Smooth muscle cell (in vitro differentiated cells): ENCODE data around the gene THAP5. TPM values are rescaled to one million over a fixed set of nuclear protein-coding genes. Genes with fewer than 3 reads are reported as not detected.
"Not testable (repeated sequence)": the region's sequence is repeated elsewhere in the genome, so short reads cannot be mapped to it uniquely, and the experiment has no call there.

Source experiments
- DNase-seq: peaks from one replicate; lab custom pipeline; 2025; ENCODE audit not compliant: unreplicated experiment; lab: John Stamatoyannopoulos, UW
- H2AFZ ChIP-seq: fragments of 200-600 bp; sonication (generic); 2 replicates; pipeline ENCODE4 v1.6.0; 2016; ENCODE audit warnings: antibody characterized with exemption, low read depth, mild to moderate bottlenecking
- H3F3A ChIP-seq: fragments of 200-600 bp; sonication (generic); 2 replicates; pipeline ENCODE4 v1.6.0; 2017; ENCODE audit warnings: antibody characterized with exemption, low read depth
- H3K27ac ChIP-seq: fragments of 200-600 bp; sonication (generic); 2 replicates; pipeline ENCODE4 v1.5.1; 2016; ENCODE audit warnings: low read depth, mild to moderate bottlenecking
- H3K27me3 ChIP-seq: fragments of 200-600 bp; sonication (generic); 2 replicates; pipeline ENCODE4 v1.6.1; 2016; ENCODE audit warnings: low read depth, mild to moderate bottlenecking
- H3K36me3 ChIP-seq: fragments of 200-600 bp; sonication (generic); 2 replicates; pipeline ENCODE4 v1.5.1; 2016; ENCODE audit warnings: low read depth
- H3K4me1 ChIP-seq: fragments of 200-600 bp; sonication (generic); 2 replicates; pipeline ENCODE4 v1.5.1; 2016; ENCODE audit warnings: low read depth
- H3K4me2 ChIP-seq: fragments of 200-600 bp; sonication (generic); 2 replicates; pipeline ENCODE4 v1.6.0; 2016; ENCODE audit warnings: mild to moderate bottlenecking
- H3K4me3 ChIP-seq: fragments of 200-600 bp; sonication (generic); 2 replicates; pipeline ENCODE4 v1.5.1; 2016; ENCODE audit warnings: mild to moderate bottlenecking
- H3K79me2 ChIP-seq: fragments of 200-600 bp; sonication (generic); 2 replicates; pipeline ENCODE4 v1.6.0; 2016; ENCODE audit warnings: low read depth, mild to moderate bottlenecking
- H3K9ac ChIP-seq: fragments of 200-600 bp; sonication (generic); 2 replicates; pipeline ENCODE4 v1.6.0; 2016; ENCODE audit warnings: low read depth
- H3K9me3 ChIP-seq: fragments of 200-600 bp; sonication (generic); replicated peaks from 2 replicates; pipeline ENCODE4 v1.5.1; 2016; ENCODE audit warnings: low read depth
- H4K20me1 ChIP-seq: fragments of 200-600 bp; sonication (generic); 2 replicates; pipeline ENCODE4 v1.6.0; 2016; ENCODE audit warnings: low read depth
- WGBS: methylation state at CpG from one replicate; pipeline ENCODE4 v1.1.7; 2016; ENCODE audit warnings: low lambda C conversion rate; 5-methylcytosine and 5-hydroxymethylcytosine counted together
- polyA plus RNA-seq: library from polyadenylated mRNA; unstranded; fragments of >200 nt; fragmentation: Nextera tagmentation; extraction: Ambion mirVana; gene quantifications from 2 replicates; pipeline ENCODE4 v1.2.1, GENCODE V29; 2016
- total RNA-seq: library from RNA; depleted of rRNA; stranded (reverse); fragments of >200 nt; gene quantifications from 2 replicates; pipeline ENCODE4 v1.2.3, GENCODE V29; 2014
- TF ChIP-seq, protein P1 (sequence below): fragments of 200-600 bp; sonication (generic); IDR thresholded peaks from 2 replicates; pipeline ENCODE4 v1.5.1; 2017; ENCODE audit warnings: borderline replicate concordance, mild to moderate bottlenecking, antibody characterized with exemption; ENCODE audit not compliant: insufficient read depth, poor library complexity, severe bottlenecking

The THAP5 gene
- total and polyA plus RNA-seq, 2 experiments from 2014 or later = 9.4 to 45.0 TPM

DNA sequence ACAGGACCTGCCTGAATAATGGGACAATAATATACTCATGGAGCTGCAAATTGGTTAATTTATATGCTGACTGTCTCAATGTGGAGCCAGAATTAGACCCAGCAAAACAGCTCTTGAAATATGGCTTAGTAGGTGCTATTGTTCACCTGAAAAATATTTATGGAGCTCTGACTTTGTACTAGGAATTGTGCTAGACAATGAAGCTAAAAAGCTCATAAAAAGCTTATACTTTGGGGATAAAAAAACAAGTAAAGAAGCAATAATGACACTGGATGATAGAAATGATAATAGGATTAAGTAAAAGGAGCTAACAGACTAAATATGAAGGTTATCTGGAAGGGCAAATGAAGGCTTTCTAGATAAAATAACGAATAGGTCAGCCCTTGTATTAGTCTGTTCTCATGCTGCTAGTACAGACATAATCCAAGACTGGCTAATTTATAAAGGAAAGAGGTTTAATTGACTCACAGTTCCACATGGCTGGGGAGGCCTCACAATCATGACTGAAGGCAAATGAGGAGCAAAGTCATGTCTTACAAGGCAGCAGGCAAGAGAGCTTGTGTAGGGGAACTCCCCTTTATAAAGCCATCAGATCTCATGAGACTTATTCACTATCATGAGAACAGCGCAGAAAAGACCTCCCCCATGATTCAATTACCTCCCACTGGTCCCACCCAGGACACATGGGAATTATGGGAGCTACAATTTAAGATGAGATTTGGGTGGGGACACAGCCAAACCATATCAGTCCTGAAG lies 21.2 kb downstream of the THAP5 start:
- not testable (repeated sequence) for H3K9ac ChIP-seq, H3K4me2 ChIP-seq
- 96% methylated on average over 2 of the region's 2 CpGs for whole genome bisulfite sequencing

DNA sequence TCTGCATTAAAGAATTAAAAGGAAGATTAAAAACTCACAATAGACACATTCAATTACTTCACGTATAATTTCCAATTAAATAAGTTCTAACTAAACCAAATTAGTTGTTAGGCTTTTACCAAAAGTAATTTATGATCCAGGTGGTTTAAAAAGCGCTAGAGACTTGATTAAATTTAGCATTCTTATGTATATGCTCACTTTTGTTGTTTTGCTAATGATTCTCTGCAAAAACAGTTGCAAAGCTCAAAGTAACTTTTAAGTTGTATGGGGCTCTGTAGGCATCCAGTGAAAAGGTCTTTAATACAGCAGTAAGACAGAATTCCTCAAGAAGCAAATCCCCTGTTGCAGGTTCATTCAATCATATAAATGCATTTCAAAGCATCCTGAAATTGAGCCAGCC lies 28.0 kb downstream of the THAP5 start:
- H4K20me1 ChIP-seq = no peaks in the 10 kb centered on the region
- peaks cover 6% of the 10 kb centered on the region for H3K4me1 ChIP-seq
- no peak overlapping the region for H3K9ac ChIP-seq
- H3K27ac ChIP-seq = no peak overlapping the region
- H3K4me2 ChIP-seq = no peak overlapping the region
- no peak overlapping the region for H3K4me3 ChIP-seq
- WGBS = 56% methylated on average over 2 of the region's 2 CpGs
- no peak for DNase-seq
- H3F3A ChIP-seq = no peaks in the 10 kb centered on the region
- no peak overlapping the region for H2AFZ ChIP-seq
- H3K36me3 ChIP-seq = no peaks in the 10 kb centered on the region
- no peaks in the 10 kb centered on the region for H3K79me2 ChIP-seq
- no peaks in the 10 kb centered on the region for H3K27me3 ChIP-seq
- H3K9me3 ChIP-seq = no peaks in the 10 kb centered on the region
- TF ChIP-seq, protein P1, sequence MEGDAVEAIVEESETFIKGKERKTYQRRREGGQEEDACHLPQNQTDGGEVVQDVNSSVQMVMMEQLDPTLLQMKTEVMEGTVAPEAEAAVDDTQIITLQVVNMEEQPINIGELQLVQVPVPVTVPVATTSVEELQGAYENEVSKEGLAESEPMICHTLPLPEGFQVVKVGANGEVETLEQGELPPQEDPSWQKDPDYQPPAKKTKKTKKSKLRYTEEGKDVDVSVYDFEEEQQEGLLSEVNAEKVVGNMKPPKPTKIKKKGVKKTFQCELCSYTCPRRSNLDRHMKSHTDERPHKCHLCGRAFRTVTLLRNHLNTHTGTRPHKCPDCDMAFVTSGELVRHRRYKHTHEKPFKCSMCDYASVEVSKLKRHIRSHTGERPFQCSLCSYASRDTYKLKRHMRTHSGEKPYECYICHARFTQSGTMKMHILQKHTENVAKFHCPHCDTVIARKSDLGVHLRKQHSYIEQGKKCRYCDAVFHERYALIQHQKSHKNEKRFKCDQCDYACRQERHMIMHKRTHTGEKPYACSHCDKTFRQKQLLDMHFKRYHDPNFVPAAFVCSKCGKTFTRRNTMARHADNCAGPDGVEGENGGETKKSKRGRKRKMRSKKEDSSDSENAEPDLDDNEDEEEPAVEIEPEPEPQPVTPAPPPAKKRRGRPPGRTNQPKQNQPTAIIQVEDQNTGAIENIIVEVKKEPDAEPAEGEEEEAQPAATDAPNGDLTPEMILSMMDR = no peak

More for the DNA sequence above, 21.2 kb downstream of the THAP5 start:
- not testable (repeated sequence) for H3K36me3 ChIP-seq, H3K27me3 ChIP-seq, H4K20me1 ChIP-seq, H3K9me3 ChIP-seq, H2AFZ ChIP-seq, H3K4me1 ChIP-seq, H3K27ac ChIP-seq, H3F3A ChIP-seq, DNase-seq, H3K4me3 ChIP-seq, H3K79me2 ChIP-seq

DNA sequence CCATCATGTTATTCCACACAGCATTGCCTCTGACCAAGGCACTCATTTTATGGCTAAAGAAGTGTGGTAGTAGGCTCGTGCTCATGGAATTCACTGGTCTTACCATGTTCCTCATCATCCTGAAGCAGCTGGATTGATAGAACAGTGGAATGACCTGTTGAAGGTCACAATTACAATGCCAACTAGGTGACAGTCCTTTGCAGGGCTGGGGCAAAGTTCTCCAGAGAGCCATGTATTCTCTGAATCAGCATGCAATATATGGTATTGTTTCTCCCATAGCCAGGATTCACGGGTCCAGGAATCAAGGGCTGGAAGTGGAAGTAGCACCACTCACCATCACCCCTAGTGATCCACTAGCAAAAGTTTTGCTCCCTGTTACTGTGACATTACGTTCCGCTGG lies 30.8 kb downstream of the THAP5 start:
- not testable (repeated sequence) for H3K9me3 ChIP-seq, H3K9ac ChIP-seq, H3K4me1 ChIP-seq, H3K27ac ChIP-seq, H3K27me3 ChIP-seq, DNase-seq, H3F3A ChIP-seq, H3K4me2 ChIP-seq, H4K20me1 ChIP-seq, H3K4me3 ChIP-seq, H3K36me3 ChIP-seq, H3K79me2 ChIP-seq, H2AFZ ChIP-seq
- WGBS = 95% methylated on average over 4 of the region's 4 CpGs

DNA sequence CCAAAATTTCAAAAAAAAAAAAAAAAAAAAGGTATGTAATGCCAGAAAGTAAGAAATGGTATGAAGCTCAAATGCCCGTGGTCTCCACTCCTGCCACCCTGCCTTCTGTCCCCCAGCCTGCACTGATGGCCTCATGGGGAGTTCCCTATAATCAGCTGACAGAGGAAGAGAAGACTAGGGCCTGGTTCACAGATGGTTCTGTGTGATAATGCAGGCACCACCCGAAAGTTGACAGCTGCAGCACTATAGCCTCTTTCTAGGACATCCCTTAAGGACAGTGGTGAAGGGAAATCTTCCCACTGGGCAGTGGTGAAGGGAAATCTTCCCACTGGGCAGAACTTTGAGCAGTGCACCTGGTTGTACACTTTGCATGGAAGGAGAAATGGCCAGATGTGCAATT lies 31.3 kb downstream of the THAP5 start:
- not testable (repeated sequence) for H3K4me1 ChIP-seq, H3K27ac ChIP-seq, H3K27me3 ChIP-seq, H3F3A ChIP-seq, H3K4me3 ChIP-seq, H3K9ac ChIP-seq, H4K20me1 ChIP-seq, H3K36me3 ChIP-seq, DNase-seq, H3K4me2 ChIP-seq, H2AFZ ChIP-seq, H3K9me3 ChIP-seq, H3K79me2 ChIP-seq
- WGBS = 88% methylated on average over 2 of the region's 2 CpGs

DNA sequence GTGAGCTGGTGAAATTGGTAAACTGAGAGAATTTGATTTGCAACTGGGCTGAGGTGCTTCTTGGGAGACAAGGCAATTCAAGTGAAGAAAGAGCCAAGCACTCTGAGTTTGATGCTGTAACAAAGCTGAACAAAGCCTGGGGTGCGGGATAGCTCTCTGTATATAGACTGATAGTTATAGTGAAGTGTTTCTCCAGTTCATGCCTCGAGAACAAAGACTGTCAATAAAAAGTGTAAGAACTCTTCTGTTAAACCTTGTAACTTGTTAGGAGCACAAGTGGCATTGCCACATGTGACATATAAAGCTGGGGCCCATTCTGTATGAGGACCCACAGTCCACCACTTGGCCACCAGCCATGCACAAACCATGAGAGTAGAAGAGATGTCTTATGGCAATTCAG lies 32.3 kb downstream of the THAP5 start:
- WGBS = 84% methylated on average over 2 of the region's 2 CpGs
- Histone ChIP-seq H3F3A (no peaks in the 10 kb centered on the region), H3K36me3 (no peaks in the 10 kb centered on the region), H3K9ac (no peak overlapping the region), H3K4me2 (no peak overlapping the region), H3K4me3 (no peak overlapping the region), H2AFZ (no peak overlapping the region), H4K20me1 (no peaks in the 10 kb centered on the region), H3K27me3 (no peaks in the 10 kb centered on the region), H3K27ac (no peak overlapping the region), H3K4me1 (peaks cover 6% of the 10 kb centered on the region), H3K9me3 (no peaks in the 10 kb centered on the region), H3K79me2 (no peaks in the 10 kb centered on the region)
- DNase-seq = no peak
- TF ChIP-seq, protein P1 = no peak
